Measurements from ENCODE around the gene THY1. TPM values are rescaled to one million over a fixed set of nuclear protein-coding genes. Genes with fewer than 3 reads are reported as not detected.
A peak's percentile ranks its signal among the peaks of the same experiment; 100 is the strongest.

The THY1 gene
- total and polyA plus RNA-seq, 5 donors: 0.74 to 4.3 (median 2.6) TPM

DNA sequence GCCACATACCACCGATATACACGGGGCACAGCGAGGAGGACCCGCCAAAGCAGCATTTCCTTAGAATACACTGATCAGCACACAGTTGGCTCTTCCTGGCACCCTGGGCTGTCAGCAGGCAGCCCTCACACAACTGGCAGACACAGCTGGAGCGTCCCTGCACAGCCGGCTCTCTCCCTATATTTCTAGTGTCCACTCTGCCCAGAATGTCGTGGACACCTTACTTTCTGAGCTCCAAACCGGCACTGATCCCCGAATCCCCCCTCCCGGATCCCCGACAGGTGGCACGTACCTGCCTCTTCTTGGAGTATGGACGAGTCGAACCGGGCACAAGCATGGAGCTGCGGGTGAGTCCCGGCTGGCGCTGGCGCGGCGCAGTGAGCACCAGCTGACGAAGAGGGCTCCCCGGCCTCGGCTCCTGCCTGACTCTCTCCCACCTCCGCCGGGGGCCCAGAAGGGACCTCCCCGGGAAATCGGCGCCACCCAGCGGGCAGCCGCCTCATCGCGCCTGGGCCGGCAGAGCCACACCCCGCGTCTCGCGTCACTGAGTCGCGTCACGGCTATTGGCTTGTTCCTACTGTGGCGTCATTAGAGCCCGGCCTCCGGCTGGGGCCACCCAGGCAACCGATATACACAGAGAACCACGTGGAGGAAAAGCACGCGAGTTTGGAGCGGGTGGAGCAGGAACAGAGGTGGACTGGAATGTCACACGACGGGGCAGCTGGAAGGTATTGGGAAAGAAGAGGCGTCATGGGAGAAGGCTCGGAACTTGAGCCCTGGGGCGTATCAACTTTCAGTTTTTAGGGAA lies 41.6 kb downstream of the THY1 start, which contains the start of gene USP2:
USP2 (minus strand) TSS at position 510 of the 808 bp plus-strand sequence. CDS start 8,210 bp downstream, outside the sequence.
- Histone ChIP-seq H3K4me1 (ENCODE audit: control insufficient read depth, insufficient read depth, low read length) (no peaks in the 10 kb centered on the region), H3K4me3 (ENCODE audit: low read length) (peak within 1 kb of the TSS; percentile 49), H3K27ac (ENCODE audit: low read length) (peak within 1 kb of the TSS; percentile 69), H3K9me3 (ENCODE audit: control insufficient read depth, low read length) (no peaks in the 10 kb centered on the region), H3K27me3 (ENCODE audit: control insufficient read depth, insufficient read depth) (no peaks in the 10 kb centered on the region)
- WGBS: under 1% methylated on average over 54 of the region's 54 CpGs
- DNase-seq: peak; percentile 97 to 98 (median 98)
- peak; percentile 96 to 97 for ATAC-seq
- intact Hi-C loops (cut with DNase I): loop anchor here in 2 of 4 donors (10.0 kb wide), 1 partner anchor 93 kb away; no protein-coding TSS in a partner anchor

DNA sequence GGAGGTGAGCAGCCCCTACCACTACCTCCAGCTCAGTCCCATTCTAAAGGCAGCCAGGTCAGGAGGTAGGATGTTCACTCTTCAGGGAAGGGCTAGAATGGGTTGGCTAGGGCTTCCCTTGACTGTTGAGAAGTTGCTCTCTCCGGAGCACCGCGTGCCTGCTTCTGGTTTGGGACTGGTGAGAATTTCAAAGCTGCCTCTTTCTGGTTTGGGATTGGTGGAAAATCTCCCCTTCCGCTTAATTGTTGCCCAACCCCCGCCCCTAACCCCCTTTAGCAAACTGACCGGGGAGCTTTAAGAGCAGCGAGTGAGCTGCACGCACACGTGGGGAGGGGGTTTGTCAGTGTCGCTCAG lies 42.2 kb downstream of the THY1 start:
- ATAC-seq: peak in 1 of 2 donors; percentile 0
- H3K27ac ChIP-seq (ENCODE audit: low read length): peak overlapping the region; percentile 69
- peak overlapping the region; percentile 49 for H3K4me3 ChIP-seq (ENCODE audit: low read length)
- WGBS: 6% methylated on average over 10 of the region's 10 CpGs
- H3K4me1 ChIP-seq (ENCODE audit: control insufficient read depth, insufficient read depth, low read length): no peaks in the 10 kb centered on the region
- intact Hi-C loops (cut with DNase I): loop anchor here in 2 of 4 donors (10.0 kb wide), 1 partner anchor 94 kb away; no protein-coding TSS in a partner anchor
- no peaks in the 10 kb centered on the region for H3K27me3 ChIP-seq (ENCODE audit: control insufficient read depth, insufficient read depth)
- DNase-seq: peak in 1 of 3 donors; percentile 17
- H3K9me3 ChIP-seq (ENCODE audit: control insufficient read depth, low read length): no peaks in the 10 kb centered on the region

GRCh38 chr11:119380160-119380826 lies 42.7 kb downstream of the THY1 start:
- H3K4me3 ChIP-seq (ENCODE audit: low read length): no peak overlapping the region
- intact Hi-C loops (cut with DNase I): loop anchor here in 2 of 4 donors (10.0 kb wide), 1 partner anchor 95 kb away; no protein-coding TSS in a partner anchor

DNA sequence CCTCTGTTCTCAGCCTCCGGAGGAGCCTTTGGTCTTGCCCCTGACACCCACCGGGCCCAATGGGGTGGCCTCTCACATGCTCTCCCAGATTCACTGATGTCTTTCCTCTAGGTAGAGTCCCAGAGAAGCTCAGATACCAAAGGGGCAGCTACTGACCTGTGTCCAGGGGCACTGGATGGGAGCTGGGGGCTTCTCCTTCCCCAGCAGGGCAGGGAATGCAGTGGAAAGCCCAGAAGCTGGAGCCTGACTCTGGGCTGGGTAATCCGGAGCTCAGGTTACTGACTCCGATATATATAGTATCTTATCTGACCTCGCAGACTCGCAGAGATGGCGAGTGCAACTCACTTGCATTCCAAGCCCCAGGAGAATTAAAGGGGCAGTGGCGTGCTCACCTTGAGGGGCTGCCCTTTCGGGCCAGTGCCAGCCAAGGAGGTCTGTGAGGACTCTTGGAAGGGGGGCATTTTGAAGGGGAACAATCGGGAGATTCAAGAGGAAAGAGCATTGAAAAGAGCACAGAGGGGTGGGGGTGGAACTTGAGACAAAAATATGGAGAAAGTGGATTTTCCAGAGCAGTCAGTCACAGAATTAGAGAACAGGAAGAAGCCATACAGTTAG lies 44.0 kb downstream of the THY1 start:
- peaks cover 6% of the 10 kb centered on the region for H3K4me1 ChIP-seq (ENCODE audit: control insufficient read depth, insufficient read depth, low read length)
- ATAC-seq: no peak
- H3K27me3 ChIP-seq (ENCODE audit: control insufficient read depth, insufficient read depth): no peaks in the 10 kb centered on the region
- peak overlapping the region; percentile 82 for H3K27ac ChIP-seq (ENCODE audit: low read length)
- 44% methylated on average over 10 of the region's 10 CpGs for WGBS
- H3K4me3 ChIP-seq (ENCODE audit: low read length): peak overlapping the region; percentile 45
- no peaks in the 10 kb centered on the region for H3K9me3 ChIP-seq (ENCODE audit: control insufficient read depth, low read length)
- intact Hi-C loops (cut with DNase I): no loop called here
- DNase-seq: no peak

More at GRCh38 chr11:119380160-119380826, 42.7 kb downstream of the THY1 start:
- 70% methylated on average over 13 of the region's 13 CpGs for WGBS
- Histone ChIP-seq H3K27me3 (ENCODE audit: control insufficient read depth, insufficient read depth) (no peaks in the 10 kb centered on the region), H3K4me1 (ENCODE audit: control insufficient read depth, insufficient read depth, low read length) (peaks cover under 1% of the 10 kb centered on the region), H3K27ac (ENCODE audit: low read length) (peak overlapping the region; percentile 69), H3K9me3 (ENCODE audit: control insufficient read depth, low read length) (no peaks in the 10 kb centered on the region)
- DNase-seq: no peak
- no peak for ATAC-seq

- peak overlapping the region; percentile 82 for H3K27ac ChIP-seq (ENCODE audit: low read length)
- ATAC-seq: no peak
- WGBS: 69% methylated on average over 6 of the region's 6 CpGs
- peak in 1 of 3 donors; percentile 55 for DNase-seq
- intact Hi-C loops (cut with DNase I): no loop called here
- H3K4me3 ChIP-seq (ENCODE audit: low read length): peak overlapping the region; percentile 45
- H3K4me1 ChIP-seq (ENCODE audit: control insufficient read depth, insufficient read depth, low read length): peaks cover 9% of the 10 kb centered on the region
- no peaks in the 10 kb centered on the region for H3K27me3 ChIP-seq (ENCODE audit: control insufficient read depth, insufficient read depth)
- no peaks in the 10 kb centered on the region for H3K9me3 ChIP-seq (ENCODE audit: control insufficient read depth, low read length)
Measured at GRCh38 chr11:119377961-119378667, 44.9 kb downstream of the THY1 start.

GRCh38 chr11:119377112-119377901 lies 45.7 kb downstream of the THY1 start:
- 43% methylated on average over 12 of the region's 12 CpGs for WGBS
- intact Hi-C loops (cut with DNase I): no loop called here
- Histone ChIP-seq H3K27me3 (ENCODE audit: control insufficient read depth, insufficient read depth) (no peaks in the 10 kb centered on the region), H3K9me3 (ENCODE audit: control insufficient read depth, low read length) (no peaks in the 10 kb centered on the region), H3K4me3 (ENCODE audit: low read length) (peak overlapping the region; percentile 45), H3K4me1 (ENCODE audit: control insufficient read depth, insufficient read depth, low read length) (peaks cover 9% of the 10 kb centered on the region), H3K27ac (ENCODE audit: low read length) (peak overlapping the region; percentile 82)
- ATAC-seq (no peak), DNase-seq (peak; percentile 22 to 65 (median 63))

DNA sequence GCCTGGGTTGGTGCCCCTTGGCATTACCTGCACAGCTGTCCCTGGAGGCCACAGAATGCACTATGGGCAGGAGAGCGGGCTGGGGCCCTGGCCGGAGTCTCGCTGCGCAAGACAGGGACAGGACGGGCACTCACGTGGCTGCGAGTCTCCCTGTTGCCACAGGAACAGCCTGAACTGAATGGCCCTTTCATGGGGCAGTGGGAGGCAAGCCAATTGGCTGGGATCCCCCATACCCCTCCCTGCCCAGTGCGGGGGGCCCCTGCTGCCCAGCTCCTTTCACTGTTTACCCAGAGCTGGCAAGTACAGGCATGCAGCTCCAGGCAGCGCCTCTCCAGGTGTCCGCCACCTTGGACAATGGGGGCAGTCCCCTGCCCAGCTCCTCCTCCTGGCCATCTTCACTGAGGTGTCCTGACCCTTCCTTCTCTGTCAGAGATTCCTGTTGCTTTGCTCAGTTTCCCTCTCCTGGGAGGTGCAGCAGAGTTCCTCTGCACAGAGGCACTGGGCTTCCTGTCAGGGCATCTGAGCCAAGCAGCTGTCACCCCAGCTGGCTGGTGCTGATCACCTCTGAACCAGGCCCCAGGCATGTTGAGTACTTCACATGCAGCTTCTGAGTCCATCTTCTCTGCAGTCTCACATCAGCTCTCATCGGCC lies 46.6 kb downstream of the THY1 start:
- Histone ChIP-seq H3K4me3 (ENCODE audit: low read length) (no peak overlapping the region), H3K4me1 (ENCODE audit: control insufficient read depth, insufficient read depth, low read length) (peaks cover 9% of the 10 kb centered on the region), H3K9me3 (ENCODE audit: control insufficient read depth, low read length) (no peaks in the 10 kb centered on the region), H3K27ac (ENCODE audit: low read length) (peak overlapping the region; percentile 88), H3K27me3 (ENCODE audit: control insufficient read depth, insufficient read depth) (no peaks in the 10 kb centered on the region)
- DNase-seq (peak; percentile 54 to 80 (median 78)), ATAC-seq (peak; percentile 20 to 28)
- intact Hi-C loops (cut with DNase I): no loop called here
- WGBS: 50% methylated on average over 11 of the region's 11 CpGs

GRCh38 chr11:119375337-119376196 lies 47.4 kb downstream of the THY1 start:
- H3K4me1 ChIP-seq (ENCODE audit: control insufficient read depth, insufficient read depth, low read length): peaks cover 13% of the 10 kb centered on the region
- WGBS: 39% methylated on average over 14 of the region's 14 CpGs
- H3K4me3 ChIP-seq (ENCODE audit: low read length): no peak overlapping the region

More at GRCh38 chr11:119375337-119376196, 47.4 kb downstream of the THY1 start:
- peak; percentile 84 to 91 (median 90) for DNase-seq
- Histone ChIP-seq H3K27ac (ENCODE audit: low read length) (peak overlapping the region; percentile 96), H3K27me3 (ENCODE audit: control insufficient read depth, insufficient read depth) (no peaks in the 10 kb centered on the region), H3K9me3 (ENCODE audit: control insufficient read depth, low read length) (no peaks in the 10 kb centered on the region)
- intact Hi-C loops (cut with DNase I): no loop called here
- ATAC-seq: peak; percentile 64 to 72
